Measurements from ENCODE around the gene HMGCS2. TPM values are rescaled to one million over a fixed set of nuclear protein-coding genes. Genes with fewer than 3 reads are reported as not detected.

HMGCS2 gene
- total and polyA plus RNA-seq, 9 of the 15 experiments (the other 6 are each of a cell fraction or from before 2014, with no cell fraction given) = 0.13 TPM; not detected in 8

- TF ChIP-seq REST (IDR thresholded peaks at IDR 0.05; ENCODE audit: borderline replicate concordance) = peak; percentile 44; the same call in 1 of the 2 replicates
- no peak for TF ChIP-seq REST (CRISPR knock-in tag; IDR thresholded peaks at IDR 0.05; ENCODE audit: low read depth)
- TF ChIP-seq POLR2AphosphoS2 (IDR thresholded peaks at IDR 0.05; ENCODE audit: low read length) = peak; percentile 91
- peak; percentile 59; the same call in 1 of the 2 replicates for TF ChIP-seq MECOM (CRISPR knock-in tag; IDR thresholded peaks at IDR 0.05)
- TF ChIP-seq BHLHE40 (IDR thresholded peaks at IDR 0.05; ENCODE audit: low read length) = peak; percentile 33; the same call in 1 of the 2 replicates
- TF ChIP-seq USF1 (CRISPR knock-in tag; IDR thresholded peaks at IDR 0.05) = peak; percentile 27; the same call in 1 of the 2 replicates
- TF ChIP-seq ZBTB9 (CRISPR knock-in tag; IDR thresholded peaks at IDR 0.05) = 0 out of 2 replicates have a peak, but pooled peaks have one; percentile 14
- TF ChIP-seq MYNN (IDR thresholded peaks at IDR 0.05) = 0 out of 2 replicates have a peak, but pooled peaks have one; percentile 47
- TF ChIP-seq MYNN (CRISPR knock-in tag; IDR thresholded peaks at IDR 0.05) = no peak
- TF ChIP-seq SAFB (IDR thresholded peaks at IDR 0.05; ENCODE audit: borderline replicate concordance, low read depth, low read length) = no peak
- TF ChIP-seq CREB1 (IDR thresholded peaks at IDR 0.05) = no peak
- peak; percentile 46; the same call in 1 of the 2 replicates for TF ChIP-seq CREB1 (CRISPR knock-in tag; IDR thresholded peaks at IDR 0.05)
- TF ChIP-seq CTCF (IDR thresholded peaks at IDR 0.05 in 2 of 3, conservative IDR thresholded peaks at IDR 0.05 in 1 of 3; ENCODE audit: insufficient read depth in 2 of 3, low read depth in 1 of 3, low read length in 3 of 3) = peak; percentile 87 to 96 (median 92)
- peak; percentile 27; the same call in 1 of the 2 replicates for TF ChIP-seq JUN (IDR thresholded peaks at IDR 0.05; ENCODE audit: borderline replicate concordance, low read depth, low read length)
- no peak for TF ChIP-seq JUN (CRISPR knock-in tag; IDR thresholded peaks at IDR 0.05; ENCODE audit: borderline replicate concordance)
- TF ChIP-seq ZNF184 (CRISPR knock-in tag; IDR thresholded peaks at IDR 0.05) = no peak
Observed at GRCh38 chr1:119743776-119744597, 24.7 kb downstream of the HMGCS2 start (continued).

All from K562 (cell line).